ENCODE data around the gene AUTS2. TPM values are rescaled to one million over a fixed set of nuclear protein-coding genes. Genes with fewer than 3 reads are reported as not detected.

The AUTS2 gene
- total RNA-seq, 1 experiment from 2014 or later: 2.5 TPM

DNA sequence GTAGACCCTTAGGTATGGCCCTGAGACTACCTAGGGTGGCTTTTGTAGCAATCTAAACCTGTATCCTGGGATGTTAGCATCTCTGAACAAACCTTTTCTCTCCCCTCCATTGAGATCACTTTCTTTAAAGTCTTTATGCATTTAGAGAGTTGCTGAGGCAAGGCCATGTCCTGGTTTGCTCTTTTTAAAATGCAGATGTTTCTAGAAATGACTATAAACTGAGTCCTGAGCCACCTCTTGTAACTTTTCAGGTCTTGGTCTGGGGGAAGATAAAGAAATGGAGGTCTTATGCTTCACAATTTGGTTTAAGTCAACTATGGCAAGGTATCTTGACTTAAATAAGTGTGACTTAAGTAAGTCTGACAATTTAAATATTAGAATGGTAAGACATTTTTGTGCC, 78.0 kb downstream of the AUTS2 start:
- H3K4me1 ChIP-seq (ENCODE audit: control insufficient read depth, insufficient read depth, low read length): no peaks in the 10 kb centered on the region
- intact Hi-C loops (cut with micrococcal nuclease; ENCODE audit: unreplicated experiment): no loop called here
- CTCF ChIA-PET: no interaction called here
- no peaks in the 10 kb centered on the region for H3K36me3 ChIP-seq (ENCODE audit: control insufficient read depth, insufficient read depth, low read length)
- POLR2A ChIA-PET: no interaction called here
- no peak overlapping the region for H3K27ac ChIP-seq (ENCODE audit: low read length)
- BruUV-seq (replicated peaks): no TSS peak
- ATAC-seq (no peak), DNase-seq (ENCODE audit: low read depth, low spot score) (no peak)
- H3K27me3 ChIP-seq (ENCODE audit: control insufficient read depth, insufficient read depth, low read length): no peaks in the 10 kb centered on the region
- in situ Hi-C loops (cut with HindIII; ENCODE audit: low pct_unique_long_range_greater_than_20kb, low sequenced_read_pairs): no loop called here
- no peak overlapping the region for H3K4me3 ChIP-seq (ENCODE audit: low read depth in 2 of 2, low read length in 2 of 2)
- no peak for TF ChIP-seq REST (IDR thresholded peaks at IDR 0.05; ENCODE audit: insufficient read depth in 1 of 2, low read depth in 2 of 2, low read length in 1 of 2)
- TF ChIP-seq TCF7L2 (IDR thresholded peaks at IDR 0.05; ENCODE audit: low read depth, low read length): no peak
- no peak for TF ChIP-seq SIN3A (IDR thresholded peaks at IDR 0.05; ENCODE audit: borderline replicate concordance, insufficient read depth, low read depth, low read length)
- no peak for TF ChIP-seq POLR2AphosphoS5 (IDR thresholded peaks at IDR 0.05; ENCODE audit: low read depth, low read length)
- no peak for TF ChIP-seq CTCF (IDR thresholded peaks at IDR 0.05)
- no peaks in the 10 kb centered on the region for H3K9me3 ChIP-seq (ENCODE audit: control insufficient read depth, insufficient read depth, low read depth, low read length)

GRCh38 chr7:69677054-69677852, 79.0 kb downstream of the AUTS2 start:
- no peak overlapping the region for H3K4me3 ChIP-seq (ENCODE audit: low read depth in 2 of 2, low read length in 2 of 2)
- in situ Hi-C loops (cut with HindIII; ENCODE audit: low pct_unique_long_range_greater_than_20kb, low sequenced_read_pairs) (no loop called here), intact Hi-C loops (cut with micrococcal nuclease; ENCODE audit: unreplicated experiment) (no loop called here)
- TF ChIP-seq REST (IDR thresholded peaks at IDR 0.05; ENCODE audit: insufficient read depth in 1 of 2, low read depth in 2 of 2, low read length in 1 of 2) (no peak), POLR2AphosphoS5 (IDR thresholded peaks at IDR 0.05; ENCODE audit: low read depth, low read length) (no peak), TCF7L2 (IDR thresholded peaks at IDR 0.05; ENCODE audit: low read depth, low read length) (no peak), SIN3A (IDR thresholded peaks at IDR 0.05; ENCODE audit: borderline replicate concordance, insufficient read depth, low read depth, low read length) (no peak), CTCF (IDR thresholded peaks at IDR 0.05) (peak; percentile 18; the same call in 1 of the 2 replicates)
- no TSS peak for BruUV-seq (replicated peaks)
- H3K4me1 ChIP-seq (ENCODE audit: control insufficient read depth, insufficient read depth, low read length): no peaks in the 10 kb centered on the region
- H3K9me3 ChIP-seq (ENCODE audit: control insufficient read depth, insufficient read depth, low read depth, low read length): no peaks in the 10 kb centered on the region
- H3K36me3 ChIP-seq (ENCODE audit: control insufficient read depth, insufficient read depth, low read length): no peaks in the 10 kb centered on the region
- DNase-seq (ENCODE audit: low read depth, low spot score) (peak; percentile 1), ATAC-seq (no peak)
- no peaks in the 10 kb centered on the region for H3K27me3 ChIP-seq (ENCODE audit: control insufficient read depth, insufficient read depth, low read length)
- ChIA-PET CTCF (no interaction called here), POLR2A (no interaction called here)
- H3K27ac ChIP-seq (ENCODE audit: low read length): no peak overlapping the region

All from Panc1 (cell line).